PFSK-1 (cell line): ENCODE measurements around the gene ADCY2.

Experiments used
- FOXP2 ChIP-seq: optimal IDR thresholded peaks from 2 replicates; pipeline ENCODE3; 2011; ENCODE audit warnings: borderline replicate concordance, control low read depth, inconsistent platforms; ENCODE audit not compliant: insufficient read depth; ENCODE audit errors: extremely low read length, extremely low read depth
- POLR2AphosphoS5 ChIP-seq: IDR thresholded peaks from 2 replicates; pipeline ENCODE4 v1.6.1; 2012; ENCODE audit warnings: low read depth, mild to moderate bottlenecking, control low read depth, low read length, moderate library complexity
- REST ChIP-seq, 2 experiments: IDR thresholded peaks; 2 replicates each; pipeline versions ENCODE4 v1.6.1 to v1.8.0; 2011 to 2012; ENCODE audit warnings: low read depth in 2 of 2, low read length in 2 of 2, control low read depth in 1 of 2, inconsistent platforms in 1 of 2, mild to moderate bottlenecking in 1 of 2, moderate library complexity in 1 of 2; ENCODE audit not compliant: insufficient read depth in 1 of 2
- SIN3A ChIP-seq: IDR thresholded peaks from 2 replicates; pipeline ENCODE4 v1.6.1; 2012; ENCODE audit warnings: mild to moderate bottlenecking, low read length, moderate library complexity, borderline replicate concordance; ENCODE audit not compliant: insufficient read depth
- TAF1 ChIP-seq: IDR thresholded peaks from 2 replicates; pipeline ENCODE4 v1.6.1; 2012; ENCODE audit warnings: low read length, control low read depth, borderline replicate concordance; ENCODE audit not compliant: insufficient read depth

Gene ADCY2

GRCh38 chr5:7728076-7728475 lies 332.1 kb downstream of the ADCY2 start:
- TF ChIP-seq TAF1 (no peak), SIN3A (no peak), FOXP2 (no peak), POLR2AphosphoS5 (no peak), REST (IDR thresholded peaks at IDR 0.05; ENCODE audit: insufficient read depth in 1 of 2, low read depth in 2 of 2, low read length in 2 of 2) (no peak)

- TF ChIP-seq REST (IDR thresholded peaks at IDR 0.05; ENCODE audit: insufficient read depth in 1 of 2, low read depth in 2 of 2, low read length in 2 of 2) (no peak), SIN3A (no peak)
These were observed 345.6 kb downstream of the ADCY2 start for GRCh38 chr5:7741415-7742065.

GRCh38 chr5:7742241-7742656 lies 346.3 kb downstream of the ADCY2 start:
- TF ChIP-seq SIN3A, result no peak
- no peak for TF ChIP-seq FOXP2
- no peak for TF ChIP-seq POLR2AphosphoS5
- no peak for TF ChIP-seq TAF1
- TF ChIP-seq REST (IDR thresholded peaks at IDR 0.05; ENCODE audit: insufficient read depth in 1 of 2, low read depth in 2 of 2, low read length in 2 of 2), result no peak

- TF ChIP-seq TAF1, result no peak
- no peak for TF ChIP-seq REST (IDR thresholded peaks at IDR 0.05; ENCODE audit: insufficient read depth in 1 of 2, low read depth in 2 of 2, low read length in 2 of 2)
- TF ChIP-seq SIN3A, result no peak
- no peak for TF ChIP-seq POLR2AphosphoS5
- TF ChIP-seq FOXP2, result no peak
These were observed 350.1 kb downstream of the ADCY2 start for GRCh38 chr5:7745882-7746610.

GRCh38 chr5:7747728-7748127 lies 351.8 kb downstream of the ADCY2 start:
- TF ChIP-seq TAF1 (no peak), POLR2AphosphoS5 (no peak), SIN3A (no peak), FOXP2 (no peak), REST (IDR thresholded peaks at IDR 0.05; ENCODE audit: insufficient read depth in 1 of 2, low read depth in 2 of 2, low read length in 2 of 2) (no peak)
